Left ventricle myocardium inferior (tissue), 1 donor: Measurements from ENCODE around the gene TMEM132C. TPM values are rescaled to one million over a fixed set of nuclear protein-coding genes. Genes with fewer than 3 reads are reported as not detected.

Experiments
- DNase-seq: peaks from one replicate; pipeline ENCODE4 v3.0.0-alpha.2; 2020
- H3K27ac ChIP-seq: fragments of 200-600 bp; replicated peaks from 2 replicates; pipeline ENCODE4 v1.8.0; 2021
- H3K27me3 ChIP-seq: fragments of 200-600 bp; 2 replicates; pipeline ENCODE4 v1.8.0; 2021; ENCODE audit warnings: low read depth
- H3K36me3 ChIP-seq: fragments of 200-600 bp; 2 replicates; pipeline ENCODE4 v1.8.0; 2021
- H3K4me1 ChIP-seq: fragments of 200-600 bp; 2 replicates; pipeline ENCODE4 v1.8.0; 2021
- H3K4me3 ChIP-seq: fragments of 200-600 bp; 2 replicates; pipeline ENCODE4 v1.8.0; 2021; ENCODE audit warnings: mild to moderate bottlenecking, moderate library complexity
- H3K9me3 ChIP-seq: fragments of 200-600 bp; replicated peaks from 2 replicates; pipeline ENCODE4 v1.8.0; 2021
- intact Hi-C: fragments of 100-400 bp; cut with micrococcal nuclease; formaldehyde crosslinking; loops from one replicate; pipeline ENCODE4 v1.11.0; 2022
- total RNA-seq: library from RNA; stranded (reverse); fragmentation: NEBNext Ultra II Directional; extraction: Animal tissue kit (Norgen Biotek cat#: 25700); gene quantifications from one replicate; pipeline ENCODE4 v1.2.1, GENCODE V29; 2021
- TF ChIP-seq, protein P1 (sequence below): fragments of 200-600 bp; IDR thresholded peaks from 2 replicates; pipeline ENCODE4 v1.8.0; 2021; ENCODE audit warnings: antibody characterized with exemption, mild to moderate bottlenecking, borderline replicate concordance
- donor health status: DM: no; HTN: yes; CAD: no; lungs with severe emphysema.

Gene TMEM132C
- total RNA-seq, 1 donor from 2014 or later: 1.8 TPM

- no peak for DNase-seq
- peaks cover 16% of the 10 kb centered on the region for H3K27me3 ChIP-seq
- H3K36me3 ChIP-seq: no peaks in the 10 kb centered on the region
- H3K4me3 ChIP-seq: no peak overlapping the region
- H3K9me3 ChIP-seq: no peaks in the 10 kb centered on the region
- H3K4me1 ChIP-seq: no peaks in the 10 kb centered on the region
- H3K27ac ChIP-seq: no peak overlapping the region
- TF ChIP-seq, protein P1, sequence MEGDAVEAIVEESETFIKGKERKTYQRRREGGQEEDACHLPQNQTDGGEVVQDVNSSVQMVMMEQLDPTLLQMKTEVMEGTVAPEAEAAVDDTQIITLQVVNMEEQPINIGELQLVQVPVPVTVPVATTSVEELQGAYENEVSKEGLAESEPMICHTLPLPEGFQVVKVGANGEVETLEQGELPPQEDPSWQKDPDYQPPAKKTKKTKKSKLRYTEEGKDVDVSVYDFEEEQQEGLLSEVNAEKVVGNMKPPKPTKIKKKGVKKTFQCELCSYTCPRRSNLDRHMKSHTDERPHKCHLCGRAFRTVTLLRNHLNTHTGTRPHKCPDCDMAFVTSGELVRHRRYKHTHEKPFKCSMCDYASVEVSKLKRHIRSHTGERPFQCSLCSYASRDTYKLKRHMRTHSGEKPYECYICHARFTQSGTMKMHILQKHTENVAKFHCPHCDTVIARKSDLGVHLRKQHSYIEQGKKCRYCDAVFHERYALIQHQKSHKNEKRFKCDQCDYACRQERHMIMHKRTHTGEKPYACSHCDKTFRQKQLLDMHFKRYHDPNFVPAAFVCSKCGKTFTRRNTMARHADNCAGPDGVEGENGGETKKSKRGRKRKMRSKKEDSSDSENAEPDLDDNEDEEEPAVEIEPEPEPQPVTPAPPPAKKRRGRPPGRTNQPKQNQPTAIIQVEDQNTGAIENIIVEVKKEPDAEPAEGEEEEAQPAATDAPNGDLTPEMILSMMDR: no peak
- intact Hi-C loops: no loop called here
These were observed 156.2 kb downstream of the TMEM132C start for GRCh38 chr12:128423205-128423604.

- Histone ChIP-seq H3K36me3 (no peaks in the 10 kb centered on the region), H3K4me1 (no peaks in the 10 kb centered on the region), H3K27ac (no peak overlapping the region), H3K27me3 (peaks cover 19% of the 10 kb centered on the region), H3K9me3 (no peaks in the 10 kb centered on the region), H3K4me3 (no peak overlapping the region)
- intact Hi-C loops: no loop called here
- no peak for DNase-seq
- TF ChIP-seq, protein P1: no peak
These were observed 158.0 kb downstream of the TMEM132C start for GRCh38 chr12:128424931-128425431.

DNA sequence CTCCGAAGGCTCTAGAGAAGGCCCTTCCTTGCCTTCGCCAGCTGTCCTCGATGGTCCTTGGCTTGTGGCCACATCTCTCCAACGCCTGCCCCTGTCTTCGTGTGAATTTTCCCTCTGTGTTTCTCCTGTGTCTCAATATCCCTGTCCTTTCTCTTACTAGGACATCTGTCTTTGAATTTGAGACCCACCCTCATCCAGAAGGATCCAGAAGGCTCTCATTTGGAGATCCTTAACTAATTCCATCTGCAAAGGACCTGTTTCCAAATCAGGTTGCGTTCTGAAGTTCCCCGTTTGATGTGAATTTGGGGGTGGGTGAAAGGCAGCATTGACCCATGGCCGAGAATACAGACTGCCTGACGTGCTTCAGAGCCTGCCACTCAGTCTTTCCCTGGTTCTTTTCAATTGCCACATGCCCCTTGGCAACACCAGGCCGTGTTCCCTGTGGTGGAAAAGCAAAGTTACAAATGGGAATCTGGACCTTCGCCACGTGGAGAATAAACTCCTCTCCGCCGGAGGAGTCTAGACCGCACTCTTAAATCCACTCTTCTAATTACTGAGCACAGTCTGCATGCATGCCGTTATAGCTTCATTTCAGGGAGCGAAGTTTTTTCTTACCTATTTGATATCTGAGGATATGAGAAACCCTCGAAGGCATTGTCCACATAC, 158.8 kb downstream of the TMEM132C start:
- Histone ChIP-seq H3K4me3 (no peak overlapping the region), H3K9me3 (no peaks in the 10 kb centered on the region), H3K27ac (no peak overlapping the region), H3K27me3 (peaks cover 19% of the 10 kb centered on the region), H3K4me1 (no peaks in the 10 kb centered on the region), H3K36me3 (no peaks in the 10 kb centered on the region)
- TF ChIP-seq, protein P1: no peak
- DNase-seq: no peak
- intact Hi-C loops: no loop called here

DNA sequence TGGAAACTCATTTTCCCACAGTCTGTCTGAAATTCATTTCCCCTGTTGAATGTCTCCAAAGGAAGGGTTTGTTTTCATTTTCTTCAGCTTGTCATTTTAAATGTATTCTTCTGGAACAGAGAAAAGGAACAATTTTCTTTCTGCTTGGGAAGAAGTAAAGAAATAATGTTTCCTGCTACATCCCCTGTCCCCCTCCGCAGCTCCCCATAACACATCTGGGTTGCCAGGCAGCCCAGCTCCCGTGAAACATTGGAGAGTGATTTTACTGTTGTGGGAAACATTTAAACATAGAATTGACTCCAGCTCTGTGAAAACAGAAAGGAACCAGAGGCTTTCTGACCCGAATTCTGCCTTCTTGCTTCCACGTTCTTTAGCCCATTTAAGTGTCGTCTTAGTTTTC, 159.5 kb downstream of the TMEM132C start:
- no peak overlapping the region for H3K4me3 ChIP-seq
- no peaks in the 10 kb centered on the region for H3K36me3 ChIP-seq
- no peaks in the 10 kb centered on the region for H3K9me3 ChIP-seq
- no peaks in the 10 kb centered on the region for H3K4me1 ChIP-seq
- TF ChIP-seq, protein P1: no peak
- intact Hi-C loops: no loop called here
- no peak for DNase-seq
- peaks cover 19% of the 10 kb centered on the region for H3K27me3 ChIP-seq
- H3K27ac ChIP-seq: no peak overlapping the region

DNA sequence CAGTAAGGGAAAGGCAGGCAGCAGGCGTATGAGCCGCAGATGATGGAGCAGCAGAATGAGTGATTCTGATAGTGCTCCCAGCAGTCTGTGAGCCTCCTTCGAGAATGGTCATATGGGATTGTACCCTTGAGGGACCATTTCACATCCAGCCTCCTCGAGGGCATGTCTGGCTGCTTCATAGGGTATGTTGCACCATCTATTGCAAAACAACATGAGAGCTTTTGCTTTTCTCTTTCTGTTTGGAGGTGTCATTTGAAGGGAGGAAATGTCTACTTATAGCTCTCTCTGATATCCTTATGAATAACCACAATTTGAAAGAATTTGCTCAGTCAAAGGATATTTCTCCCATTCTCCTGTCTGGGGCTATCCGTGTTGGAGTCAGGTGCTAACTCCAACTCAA, 172.8 kb downstream of the TMEM132C start:
- Histone ChIP-seq H3K4me3 (no peak overlapping the region), H3K27ac (no peak overlapping the region), H3K4me1 (no peaks in the 10 kb centered on the region), H3K27me3 (no peaks in the 10 kb centered on the region), H3K9me3 (peaks cover 4% of the 10 kb centered on the region), H3K36me3 (no peaks in the 10 kb centered on the region)
- TF ChIP-seq, protein P1: no peak
- intact Hi-C loops: no loop called here
- no peak for DNase-seq
